ENCODE measurements around the gene NR2C2AP. TPM values are rescaled to one million over a fixed set of nuclear protein-coding genes. Genes with fewer than 3 reads are reported as not detected.
A peak's percentile ranks its signal among the peaks of the same experiment; 100 is the strongest.

NR2C2AP gene, protein sequence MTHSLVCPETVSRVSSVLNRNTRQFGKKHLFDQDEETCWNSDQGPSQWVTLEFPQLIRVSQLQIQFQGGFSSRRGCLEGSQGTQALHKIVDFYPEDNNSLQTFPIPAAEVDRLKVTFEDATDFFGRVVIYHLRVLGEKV
- total RNA-seq, result 10 to 100 TPM; 37.8 to 40.0 TPM

DNA sequence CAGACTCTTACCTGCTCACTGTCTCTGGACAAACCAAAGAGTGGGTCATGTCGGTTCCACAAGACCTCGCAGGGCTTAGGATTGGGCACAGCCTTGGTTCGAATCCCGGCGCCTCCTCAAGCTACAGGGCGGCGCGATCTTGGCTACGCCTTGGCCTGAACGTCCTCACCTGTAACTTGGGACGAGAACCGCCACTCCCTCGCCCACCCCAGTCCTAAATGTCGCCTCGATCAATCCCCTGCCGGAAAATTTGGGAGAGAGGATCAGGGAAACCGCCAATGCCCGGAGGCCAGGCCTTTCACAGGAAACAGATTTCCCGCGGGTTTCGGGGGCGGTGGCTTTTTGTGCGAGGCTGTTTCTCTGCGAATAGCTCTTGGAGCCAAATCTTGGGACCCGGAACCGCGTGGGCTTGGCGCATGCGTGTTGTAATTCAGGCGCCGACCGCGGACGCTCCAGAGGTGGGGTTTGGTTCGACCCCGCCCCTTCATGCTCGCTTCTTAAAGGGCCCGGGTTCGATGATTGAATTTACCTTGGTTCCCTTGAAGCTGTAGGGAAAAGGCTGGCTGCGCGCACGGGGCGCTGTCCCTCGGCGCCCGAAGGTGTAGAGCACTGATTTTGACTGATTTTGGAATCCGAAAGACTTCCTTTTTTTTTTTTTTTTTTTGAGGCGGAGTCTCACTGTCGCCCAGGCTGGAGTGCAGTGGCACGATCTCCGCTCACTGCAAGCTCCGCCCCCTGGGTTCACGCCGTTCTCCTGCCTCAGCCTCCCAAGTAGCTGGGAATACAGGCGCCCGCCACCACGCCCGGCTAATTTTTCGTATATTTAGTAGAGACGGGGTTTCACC, at the start of gene NR2C2AP:
TSS of gene NR2C2AP (minus strand) at position 403 of the 845 bp plus-strand sequence. CDS start at position 49, 354 bp downstream.
- peak within 1 kb of the TSS; percentile 91 for H3K27ac Mint-ChIP-seq
- no peaks in the 10 kb centered on the region for H3K9me3 Mint-ChIP-seq
- ChIA-PET POLR2A (interaction anchor here (0.7 to 3.2 kb wide), 5 partner anchors 10 to 250 kb away, joined by 3 to 40 read pairs (median 3); partner anchors contain the start of genes BORCS8 and RFXANK), CTCF (interaction anchor here (1.3 to 1.7 kb wide), 6 partner anchors 10 to 288 kb away, joined by 3 to 8 read pairs (median 6); no protein-coding TSS in a partner anchor)
- H3K4me1 Mint-ChIP-seq (ENCODE audit: low read depth), result peaks cover 23% of the 10 kb centered on the region
- peaks cover 30% of the 10 kb centered on the region for H3K36me3 Mint-ChIP-seq (ENCODE audit: low read depth)
- intact Hi-C loops (cut with micrococcal nuclease), result no loop called here
- H3K27me3 Mint-ChIP-seq, result no peaks in the 10 kb centered on the region
- H3K4me3 Mint-ChIP-seq, result peak within 1 kb of the TSS; percentile 94
- TF ChIP-seq CTCF (IDR thresholded peaks at IDR 0.05), result no peak
- peak; percentile 92 for ATAC-seq
- DNase-seq, result peak; percentile 97

DNA sequence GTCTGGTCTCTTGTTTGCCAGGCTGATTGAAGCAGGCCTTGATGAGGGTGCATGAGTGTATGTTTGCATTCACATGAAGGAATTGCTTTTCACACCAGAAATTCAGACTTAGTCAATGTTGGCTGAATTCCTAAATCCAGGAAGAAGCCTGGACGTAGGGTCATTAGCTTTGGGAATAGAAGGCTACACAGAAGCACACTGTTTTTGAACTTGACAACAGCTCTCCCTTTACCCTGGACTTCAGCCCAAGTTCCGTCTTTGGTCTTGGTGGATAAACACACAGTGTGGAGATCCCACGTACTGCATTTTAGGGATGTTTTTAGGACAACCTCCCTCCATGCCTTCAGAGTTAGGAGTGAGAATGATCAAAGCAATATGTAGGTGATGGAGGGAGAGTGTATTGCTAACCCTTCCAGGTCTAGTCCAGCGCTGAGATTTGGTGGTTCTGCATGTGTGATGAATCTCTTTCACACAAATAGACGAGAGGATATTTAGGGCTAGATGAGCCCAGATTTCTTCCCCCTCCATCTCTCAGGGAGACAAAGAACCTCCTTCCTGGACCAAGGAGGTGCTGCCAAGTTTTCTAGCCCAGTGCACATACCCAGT, 47.1 kb upstream of the NR2C2AP start:
- H3K27me3 Mint-ChIP-seq, result peaks cover 25% of the 10 kb centered on the region
- ATAC-seq (no peak), DNase-seq (no peak)
- intact Hi-C loops (cut with micrococcal nuclease), result no loop called here
- H3K36me3 Mint-ChIP-seq (ENCODE audit: low read depth), result no peaks in the 10 kb centered on the region
- no peaks in the 10 kb centered on the region for H3K4me1 Mint-ChIP-seq (ENCODE audit: low read depth)
- ChIA-PET CTCF (no interaction called here), POLR2A (interaction anchor here (0.6 kb wide), 1 partner anchor 70 kb away, joined by 3 read pairs; the partner anchor contains the start of gene SUGP1)
- no peak overlapping the region for H3K4me3 Mint-ChIP-seq
- no peak overlapping the region for H3K27ac Mint-ChIP-seq
- TF ChIP-seq CTCF (IDR thresholded peaks at IDR 0.05), result no peak
- no peaks in the 10 kb centered on the region for H3K9me3 Mint-ChIP-seq

- no peaks in the 10 kb centered on the region for H3K4me1 Mint-ChIP-seq (ENCODE audit: low read depth)
- DNase-seq (no peak), ATAC-seq (no peak)
- H3K36me3 Mint-ChIP-seq (ENCODE audit: low read depth), result peaks cover 2% of the 10 kb centered on the region
- peaks cover 10% of the 10 kb centered on the region for H3K27me3 Mint-ChIP-seq
- H3K9me3 Mint-ChIP-seq, result peaks cover 8% of the 10 kb centered on the region
- intact Hi-C loops (cut with micrococcal nuclease), result no loop called here
- ChIA-PET POLR2A (no interaction called here), CTCF (no interaction called here)
- H3K4me3 Mint-ChIP-seq, result no peak overlapping the region
- H3K27ac Mint-ChIP-seq, result no peak overlapping the region
- no peak for TF ChIP-seq CTCF (IDR thresholded peaks at IDR 0.05)
These were observed 37.3 kb upstream of the NR2C2AP start for GRCh38 chr19:19240476-19240875.

DNA sequence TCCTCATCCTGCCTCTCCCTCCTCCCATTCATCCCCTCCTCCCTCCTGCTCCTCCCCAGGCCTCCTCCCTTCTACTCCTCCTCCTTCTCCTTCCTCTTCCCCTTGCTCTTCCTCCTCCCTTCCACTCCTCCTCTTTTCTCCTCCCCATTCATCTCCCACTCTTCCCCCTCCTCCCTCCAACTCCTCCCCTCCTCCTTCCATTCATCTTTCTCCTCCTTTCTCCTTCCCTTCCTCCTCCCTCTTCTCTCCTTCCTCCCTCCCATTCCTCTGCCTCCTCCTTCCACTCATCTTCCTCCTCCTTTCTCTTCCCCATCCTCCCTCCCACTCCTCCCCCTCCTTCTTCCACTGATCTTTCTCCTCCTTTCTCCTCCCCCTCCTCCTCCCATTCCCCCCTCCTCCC, 36.5 kb upstream of the NR2C2AP start:
- TF ChIP-seq CTCF (IDR thresholded peaks at IDR 0.05), result no peak
- Mint-ChIP-seq H3K36me3 (ENCODE audit: low read depth) (peaks cover 2% of the 10 kb centered on the region), H3K27me3 (peaks cover 10% of the 10 kb centered on the region), H3K9me3 (peaks cover 8% of the 10 kb centered on the region), H3K4me3 (no peak overlapping the region), H3K27ac (no peak overlapping the region), H3K4me1 (ENCODE audit: low read depth) (no peaks in the 10 kb centered on the region)
- intact Hi-C loops (cut with micrococcal nuclease), result no loop called here
- no peak for ATAC-seq
- POLR2A ChIA-PET, result no interaction called here
- CTCF ChIA-PET, result no interaction called here
- DNase-seq, result no peak
